ENCODE data around the gene RRP12. TPM values are rescaled to one million over a fixed set of nuclear protein-coding genes. Genes with fewer than 3 reads are reported as not detected.
"Not testable (repeated sequence)": the region's sequence is repeated elsewhere in the genome, so short reads cannot be mapped to it uniquely, and the experiment has no call there.

The RRP12 gene
- total RNA-seq, 1 donor from 2014 or later, result 23.7 TPM

GRCh38 chr10:97349752-97350513, 51.2 kb downstream of the RRP12 start:
- no peaks in the 10 kb centered on the region for H3K27me3 ChIP-seq
- H3K9me3 ChIP-seq, result no peaks in the 10 kb centered on the region
- H3K36me3 ChIP-seq, result no peaks in the 10 kb centered on the region
- no peak overlapping the region for H3K27ac ChIP-seq
- no peak for ATAC-seq
- DNase-seq, result no peak
- H3K4me1 ChIP-seq, result no peaks in the 10 kb centered on the region
- TF ChIP-seq, protein P1, sequence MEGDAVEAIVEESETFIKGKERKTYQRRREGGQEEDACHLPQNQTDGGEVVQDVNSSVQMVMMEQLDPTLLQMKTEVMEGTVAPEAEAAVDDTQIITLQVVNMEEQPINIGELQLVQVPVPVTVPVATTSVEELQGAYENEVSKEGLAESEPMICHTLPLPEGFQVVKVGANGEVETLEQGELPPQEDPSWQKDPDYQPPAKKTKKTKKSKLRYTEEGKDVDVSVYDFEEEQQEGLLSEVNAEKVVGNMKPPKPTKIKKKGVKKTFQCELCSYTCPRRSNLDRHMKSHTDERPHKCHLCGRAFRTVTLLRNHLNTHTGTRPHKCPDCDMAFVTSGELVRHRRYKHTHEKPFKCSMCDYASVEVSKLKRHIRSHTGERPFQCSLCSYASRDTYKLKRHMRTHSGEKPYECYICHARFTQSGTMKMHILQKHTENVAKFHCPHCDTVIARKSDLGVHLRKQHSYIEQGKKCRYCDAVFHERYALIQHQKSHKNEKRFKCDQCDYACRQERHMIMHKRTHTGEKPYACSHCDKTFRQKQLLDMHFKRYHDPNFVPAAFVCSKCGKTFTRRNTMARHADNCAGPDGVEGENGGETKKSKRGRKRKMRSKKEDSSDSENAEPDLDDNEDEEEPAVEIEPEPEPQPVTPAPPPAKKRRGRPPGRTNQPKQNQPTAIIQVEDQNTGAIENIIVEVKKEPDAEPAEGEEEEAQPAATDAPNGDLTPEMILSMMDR (IDR thresholded peaks at IDR 0.05), result no peak
- intact Hi-C loops (cut with DNase I), result no loop called here
- no peak overlapping the region for H3K4me3 ChIP-seq

- intact Hi-C loops (cut with DNase I), result no loop called here
Measured at GRCh38 chr10:97347317-97347716, 53.8 kb downstream of the RRP12 start.

GRCh38 chr10:97343664-97344063, 57.5 kb downstream of the RRP12 start:
- H3K36me3 ChIP-seq; DNase-seq; intact Hi-C loops (cut with DNase I); H3K27ac ChIP-seq; H3K27me3 ChIP-seq; H3K4me3 ChIP-seq; H3K4me1 ChIP-seq; ATAC-seq; H3K9me3 ChIP-seq: not testable (repeated sequence)

More at GRCh38 chr10:97347317-97347716, 53.8 kb downstream of the RRP12 start:
- ATAC-seq, result no peak
- no peaks in the 10 kb centered on the region for H3K9me3 ChIP-seq
- TF ChIP-seq, protein P1 (IDR thresholded peaks at IDR 0.05), result no peak
- H3K4me1 ChIP-seq, result no peaks in the 10 kb centered on the region
- H3K4me3 ChIP-seq, result no peak overlapping the region
- H3K27ac ChIP-seq, result no peak overlapping the region
- H3K27me3 ChIP-seq, result no peaks in the 10 kb centered on the region
- no peak for DNase-seq
- H3K36me3 ChIP-seq, result no peaks in the 10 kb centered on the region

- H3K4me3 ChIP-seq, result no peak overlapping the region
- peaks cover 8% of the 10 kb centered on the region for H3K4me1 ChIP-seq
- no peak overlapping the region for H3K27ac ChIP-seq
- DNase-seq (no peak), ATAC-seq (no peak)
- no peaks in the 10 kb centered on the region for H3K36me3 ChIP-seq
- TF ChIP-seq, protein P1 (IDR thresholded peaks at IDR 0.05), result no peak
- no peaks in the 10 kb centered on the region for H3K9me3 ChIP-seq
- no peaks in the 10 kb centered on the region for H3K27me3 ChIP-seq
- intact Hi-C loops (cut with DNase I), result no loop called here
Measured at GRCh38 chr10:97341416-97341815, 59.7 kb downstream of the RRP12 start.

- no peak for DNase-seq
- Histone ChIP-seq H3K9me3 (no peaks in the 10 kb centered on the region), H3K36me3 (no peaks in the 10 kb centered on the region), H3K27ac (no peak overlapping the region), H3K4me1 (peaks cover 20% of the 10 kb centered on the region), H3K27me3 (no peaks in the 10 kb centered on the region), H3K4me3 (no peak overlapping the region)
- ATAC-seq, result no peak
- intact Hi-C loops (cut with DNase I), result no loop called here
- TF ChIP-seq, protein P1 (IDR thresholded peaks at IDR 0.05), result no peak
Measured at GRCh38 chr10:97338041-97338440, 63.1 kb downstream of the RRP12 start.

DNA sequence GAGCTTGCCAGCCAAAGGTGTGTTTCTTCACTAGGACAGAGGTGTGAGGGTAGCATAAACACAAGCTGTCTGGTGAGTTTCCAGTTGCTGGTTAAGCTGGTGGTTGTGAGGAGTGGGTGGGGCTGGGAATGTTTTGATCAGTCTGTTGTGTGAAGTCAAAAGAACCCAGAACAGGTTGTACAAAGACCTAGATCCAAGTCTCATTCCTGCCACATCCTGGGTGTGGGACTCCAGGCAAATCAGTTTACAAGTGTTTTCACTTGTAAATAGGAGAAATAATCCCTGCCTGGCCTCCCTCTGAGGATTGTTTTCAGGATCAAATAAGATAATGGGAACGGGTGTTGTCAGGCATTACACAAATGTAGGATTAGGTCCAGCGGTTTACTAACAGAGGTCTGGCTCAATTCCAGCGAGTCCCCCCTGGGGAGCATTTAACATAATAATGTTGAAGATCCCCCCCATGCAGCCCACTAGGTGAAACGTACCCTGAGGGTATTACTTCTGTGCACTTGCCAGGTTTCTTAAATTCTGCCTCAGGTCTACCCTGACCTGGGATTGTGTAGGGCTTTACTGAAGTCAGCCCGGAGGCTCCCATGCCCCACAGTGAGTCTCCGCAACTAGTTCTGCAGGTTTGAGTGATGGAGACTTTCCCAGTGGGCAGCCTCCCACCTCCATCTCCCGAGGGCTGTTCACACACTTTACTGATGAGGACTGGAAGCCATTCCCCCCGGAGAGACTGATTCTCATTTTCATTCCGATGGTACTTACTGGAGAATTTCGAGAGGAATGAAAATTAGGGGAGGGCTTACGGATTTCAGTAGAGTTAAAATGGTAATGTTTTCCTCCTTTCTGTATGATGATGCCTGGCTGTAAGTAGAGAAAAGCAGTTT, 64.0 kb downstream of the RRP12 start:
- Histone ChIP-seq H3K27me3 (no peaks in the 10 kb centered on the region), H3K36me3 (no peaks in the 10 kb centered on the region), H3K9me3 (no peaks in the 10 kb centered on the region), H3K27ac (peak overlapping the region; percentile 36), H3K4me1 (peaks cover 27% of the 10 kb centered on the region), H3K4me3 (no peak overlapping the region)
- ATAC-seq (no peak), DNase-seq (no peak)
- intact Hi-C loops (cut with DNase I), result no loop called here
- TF ChIP-seq, protein P1 (IDR thresholded peaks at IDR 0.05), result no peak

Data from upper lobe of right lung (tissue), 1 donor.